Measurements from ENCODE around the gene VGLL4.

DNA sequence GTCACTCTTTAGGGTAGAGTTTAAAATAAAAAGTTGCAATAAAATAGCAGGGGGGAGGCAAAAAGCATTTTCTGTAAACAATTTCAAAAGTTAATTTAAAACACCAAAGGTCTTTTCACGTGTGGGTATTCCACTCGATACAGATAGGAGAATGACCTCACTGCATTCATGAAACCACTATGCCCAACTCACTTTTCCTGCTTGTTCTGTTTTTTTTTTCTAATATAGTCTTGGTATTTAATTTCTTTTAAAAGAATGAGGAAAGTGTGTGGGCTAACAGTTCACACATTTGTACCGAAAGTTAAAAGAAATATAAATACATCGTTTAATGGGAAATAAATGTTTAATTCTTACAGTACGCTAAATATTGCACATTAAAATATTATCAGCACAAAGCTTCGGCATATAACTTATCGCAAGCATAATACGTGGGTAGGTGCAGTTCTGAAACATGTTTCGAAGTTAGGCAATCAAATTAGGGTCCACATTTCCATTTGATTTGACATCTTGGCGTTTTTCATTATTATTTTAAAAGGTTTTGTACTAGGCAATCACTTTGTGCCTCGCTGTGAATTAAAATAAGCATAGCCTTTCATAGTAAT lies 41.4 kb downstream of the VGLL4 start:
- TF ChIP-seq, protein P1, sequence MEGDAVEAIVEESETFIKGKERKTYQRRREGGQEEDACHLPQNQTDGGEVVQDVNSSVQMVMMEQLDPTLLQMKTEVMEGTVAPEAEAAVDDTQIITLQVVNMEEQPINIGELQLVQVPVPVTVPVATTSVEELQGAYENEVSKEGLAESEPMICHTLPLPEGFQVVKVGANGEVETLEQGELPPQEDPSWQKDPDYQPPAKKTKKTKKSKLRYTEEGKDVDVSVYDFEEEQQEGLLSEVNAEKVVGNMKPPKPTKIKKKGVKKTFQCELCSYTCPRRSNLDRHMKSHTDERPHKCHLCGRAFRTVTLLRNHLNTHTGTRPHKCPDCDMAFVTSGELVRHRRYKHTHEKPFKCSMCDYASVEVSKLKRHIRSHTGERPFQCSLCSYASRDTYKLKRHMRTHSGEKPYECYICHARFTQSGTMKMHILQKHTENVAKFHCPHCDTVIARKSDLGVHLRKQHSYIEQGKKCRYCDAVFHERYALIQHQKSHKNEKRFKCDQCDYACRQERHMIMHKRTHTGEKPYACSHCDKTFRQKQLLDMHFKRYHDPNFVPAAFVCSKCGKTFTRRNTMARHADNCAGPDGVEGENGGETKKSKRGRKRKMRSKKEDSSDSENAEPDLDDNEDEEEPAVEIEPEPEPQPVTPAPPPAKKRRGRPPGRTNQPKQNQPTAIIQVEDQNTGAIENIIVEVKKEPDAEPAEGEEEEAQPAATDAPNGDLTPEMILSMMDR (IDR thresholded peaks at IDR 0.05), result no peak
- no peak for TF ChIP-seq EZH2 (IDR thresholded peaks at IDR 0.05)
- no peak for TF ChIP-seq EZH2phosphoT487 (IDR thresholded peaks at IDR 0.05)

All from neural progenitor cell (in vitro differentiated cells).